Measurements from ENCODE around the gene CCDC74B.
A peak's percentile ranks its signal among the peaks of the same experiment; 100 is the strongest.
"Not testable (repeated sequence)": the region's sequence is repeated elsewhere in the genome, so short reads cannot be mapped to it uniquely, and the experiment has no call there.

Gene CCDC74B

GRCh38 chr2:130185896-130186295 lies 41.0 kb upstream of the CCDC74B start:
- no peaks in the 10 kb centered on the region for H3K9me3 ChIP-seq (ENCODE audit: severe bottlenecking)
- no peaks in the 10 kb centered on the region for H3K27me3 ChIP-seq (ENCODE audit: insufficient read depth, low read depth, severe bottlenecking)
- no peak overlapping the region for H3K4me3 ChIP-seq (ENCODE audit: low read depth, low read length)
- H3K36me3 ChIP-seq, result peaks cover 6% of the 10 kb centered on the region
- DNase-seq, result no peak
- TF ChIP-seq CTCF (IDR thresholded peaks at IDR 0.05; ENCODE audit: low read depth, low read length), result no peak
- H3K27ac ChIP-seq, result no peak overlapping the region

- TF ChIP-seq CTCF (IDR thresholded peaks at IDR 0.05; ENCODE audit: low read depth, low read length), result no peak
- Histone ChIP-seq H3K27me3 (ENCODE audit: insufficient read depth, low read depth, severe bottlenecking) (no peaks in the 10 kb centered on the region), H3K9me3 (ENCODE audit: severe bottlenecking) (no peaks in the 10 kb centered on the region), H3K27ac (no peak overlapping the region), H3K4me3 (ENCODE audit: low read depth, low read length) (no peak overlapping the region), H3K36me3 (peaks cover 6% of the 10 kb centered on the region)
- no peak for DNase-seq
Measured at GRCh38 chr2:130185436-130185835, 40.5 kb upstream of the CCDC74B start.

GRCh38 chr2:130183512-130184373 lies 38.8 kb upstream of the CCDC74B start:
- Histone ChIP-seq H3K27me3 (ENCODE audit: insufficient read depth, low read depth, severe bottlenecking) (no peaks in the 10 kb centered on the region), H3K4me3 (ENCODE audit: low read depth, low read length) (peak overlapping the region; percentile 90; the same call in 1 of the 2 replicates), H3K9me3 (ENCODE audit: severe bottlenecking) (no peaks in the 10 kb centered on the region), H3K36me3 (peaks cover 11% of the 10 kb centered on the region), H3K27ac (no peak overlapping the region)
- DNase-seq, result no peak
- TF ChIP-seq CTCF (IDR thresholded peaks at IDR 0.05; ENCODE audit: low read depth, low read length), result no peak

- H3K9me3 ChIP-seq (ENCODE audit: severe bottlenecking); DNase-seq; H3K27me3 ChIP-seq (ENCODE audit: insufficient read depth, low read depth, severe bottlenecking): not testable (repeated sequence)
- H3K4me3 ChIP-seq (ENCODE audit: low read depth, low read length), result peak overlapping the region; percentile 90
- H3K36me3 ChIP-seq, result peaks cover 11% of the 10 kb centered on the region
- peak overlapping the region; percentile 95 for H3K27ac ChIP-seq
Measured at GRCh38 chr2:130182826-130183511, 38.1 kb upstream of the CCDC74B start.

GRCh38 chr2:130181880-130182682 lies 37.2 kb upstream of the CCDC74B start, which contains the start of gene MZT2B:
Gene MZT2B (plus strand): TSS chr2:130182262. CDS start chr2:130182283, 21 bp downstream.
- H3K27ac ChIP-seq, result peak within 1 kb of the TSS; percentile 95
- peaks cover 11% of the 10 kb centered on the region for H3K36me3 ChIP-seq
- peak within 1 kb of the TSS; percentile 90 for H3K4me3 ChIP-seq (ENCODE audit: low read depth, low read length)
- TF ChIP-seq CTCF (IDR thresholded peaks at IDR 0.05; ENCODE audit: low read depth, low read length), result peak; percentile 71
- peak; percentile 89 for DNase-seq
- H3K9me3 ChIP-seq (ENCODE audit: severe bottlenecking); H3K27me3 ChIP-seq (ENCODE audit: insufficient read depth, low read depth, severe bottlenecking): not testable (repeated sequence)
